ENCODE data around the gene FBXW4.

Gene FBXW4

GRCh38 chr10:101575580-101576210 is 119.3 kb downstream of the FBXW4 start:
- no peak for TF ChIP-seq CTCF (IDR thresholded peaks at IDR 0.05; ENCODE audit: low read depth, low read length)
- no peak for DNase-seq (ENCODE audit: extremely low read depth, low read depth)

DNA sequence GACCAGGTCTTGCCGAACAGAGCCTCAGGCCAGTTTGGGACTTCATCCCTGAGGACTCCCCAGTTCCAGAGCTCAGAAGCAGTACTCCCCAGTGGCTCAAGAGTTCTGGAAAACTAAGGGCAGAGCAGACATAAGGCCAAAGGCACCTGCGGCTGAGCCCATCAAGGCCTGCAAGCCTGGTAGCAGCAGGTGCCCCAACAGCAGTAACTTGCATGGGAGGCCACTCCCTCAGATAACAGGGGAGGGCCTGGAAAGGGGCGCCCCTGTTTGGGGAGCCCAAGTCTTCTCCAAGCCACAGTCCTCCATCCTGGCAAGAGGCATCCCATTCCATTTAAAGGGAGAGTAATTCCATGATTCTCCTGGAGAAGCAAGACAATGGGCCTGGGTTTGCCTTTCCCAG is 119.9 kb downstream of the FBXW4 start:
- no peak for TF ChIP-seq CTCF (IDR thresholded peaks at IDR 0.05; ENCODE audit: low read depth, low read length)
- no peak for DNase-seq (ENCODE audit: extremely low read depth, low read depth)

DNA sequence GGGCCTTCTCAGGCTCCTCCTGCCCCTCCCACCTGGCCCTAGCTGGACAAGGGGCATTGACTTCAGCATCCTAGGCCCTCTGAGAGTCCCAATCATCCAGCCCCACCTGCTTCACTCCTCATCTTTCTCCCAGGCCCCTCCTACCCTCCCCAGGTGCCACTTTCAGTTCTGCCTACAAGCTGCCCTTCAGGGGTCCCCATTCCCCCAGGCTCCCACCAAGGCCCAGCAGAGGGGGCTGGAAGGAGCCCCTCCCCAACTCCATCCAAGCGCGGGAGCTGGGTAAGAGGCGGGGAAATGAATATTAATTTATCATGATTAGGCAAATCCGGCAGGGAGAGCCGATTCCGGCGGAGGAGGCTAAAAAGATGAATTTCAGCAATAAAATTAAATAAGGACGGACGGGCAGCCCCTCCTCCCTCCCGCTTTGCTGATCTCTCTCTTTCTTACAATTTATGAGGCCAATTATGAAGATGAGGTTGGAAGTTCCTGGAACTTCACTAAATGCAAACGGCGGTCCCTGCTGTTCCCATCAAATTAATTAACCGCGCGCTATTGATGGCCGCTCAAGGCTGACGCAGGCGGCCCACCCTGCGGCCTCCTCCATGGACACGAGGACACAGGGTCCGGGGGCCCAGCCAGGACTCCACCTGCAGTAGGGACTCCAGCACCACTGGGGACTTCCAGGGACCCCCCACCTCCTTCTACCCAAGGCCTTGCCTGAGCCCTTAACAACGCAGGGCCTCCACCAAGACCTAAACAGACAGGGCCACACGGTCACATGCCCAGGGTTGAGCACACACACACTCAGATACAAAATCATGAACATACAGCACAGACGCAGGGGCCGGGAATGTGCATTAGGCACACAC is 120.9 kb downstream of the FBXW4 start:
- no peak for DNase-seq (ENCODE audit: extremely low read depth, low read depth)

DNA sequence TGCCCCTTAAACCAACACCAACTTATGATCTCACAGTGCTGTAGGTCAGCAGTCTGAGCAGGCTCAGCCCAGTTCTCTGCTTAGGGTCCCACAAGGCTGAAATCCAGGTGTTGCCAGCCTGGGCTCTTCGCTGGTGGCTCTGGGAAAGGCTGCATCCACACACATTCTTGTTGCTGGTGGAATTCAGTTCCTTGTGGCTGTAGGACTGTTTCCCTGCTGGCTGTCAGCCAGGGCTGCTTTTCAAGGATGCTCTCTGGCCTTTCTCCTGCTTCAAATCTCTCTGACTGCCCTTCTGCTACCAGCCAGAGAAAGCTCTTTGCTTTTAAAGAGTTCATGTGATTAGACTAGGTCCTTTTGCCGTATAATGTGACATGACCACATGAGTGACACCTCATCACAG is 122.2 kb downstream of the FBXW4 start:
- DNase-seq (ENCODE audit: extremely low read depth, low read depth), result no peak
- TF ChIP-seq CTCF (IDR thresholded peaks at IDR 0.05; ENCODE audit: low read depth, low read length), result no peak

More for the DNA sequence above, 120.9 kb downstream of the FBXW4 start:
- no peak for TF ChIP-seq CTCF (IDR thresholded peaks at IDR 0.05; ENCODE audit: low read depth, low read length)

DNA sequence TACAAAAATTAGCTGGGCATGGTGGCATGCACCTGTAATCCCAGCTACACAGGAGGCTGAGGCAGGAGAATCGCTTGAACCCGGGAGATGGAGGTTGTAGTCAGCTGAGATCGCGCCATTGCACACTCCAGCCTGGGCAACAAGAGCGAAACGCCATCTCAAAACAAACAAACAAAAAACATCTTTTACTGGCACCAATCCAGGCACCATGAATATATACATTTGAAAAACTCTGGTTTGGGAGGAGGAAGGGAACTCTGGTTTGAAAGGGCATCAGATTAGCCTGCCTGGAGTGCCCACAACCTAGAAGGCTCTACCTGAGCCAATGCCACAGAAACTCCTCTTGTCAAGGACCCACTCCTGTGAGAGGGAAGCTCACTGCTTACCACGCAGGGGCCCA is 122.8 kb downstream of the FBXW4 start:
- no peak for DNase-seq (ENCODE audit: extremely low read depth, low read depth)
- no peak for TF ChIP-seq CTCF (IDR thresholded peaks at IDR 0.05; ENCODE audit: low read depth, low read length)

DNA sequence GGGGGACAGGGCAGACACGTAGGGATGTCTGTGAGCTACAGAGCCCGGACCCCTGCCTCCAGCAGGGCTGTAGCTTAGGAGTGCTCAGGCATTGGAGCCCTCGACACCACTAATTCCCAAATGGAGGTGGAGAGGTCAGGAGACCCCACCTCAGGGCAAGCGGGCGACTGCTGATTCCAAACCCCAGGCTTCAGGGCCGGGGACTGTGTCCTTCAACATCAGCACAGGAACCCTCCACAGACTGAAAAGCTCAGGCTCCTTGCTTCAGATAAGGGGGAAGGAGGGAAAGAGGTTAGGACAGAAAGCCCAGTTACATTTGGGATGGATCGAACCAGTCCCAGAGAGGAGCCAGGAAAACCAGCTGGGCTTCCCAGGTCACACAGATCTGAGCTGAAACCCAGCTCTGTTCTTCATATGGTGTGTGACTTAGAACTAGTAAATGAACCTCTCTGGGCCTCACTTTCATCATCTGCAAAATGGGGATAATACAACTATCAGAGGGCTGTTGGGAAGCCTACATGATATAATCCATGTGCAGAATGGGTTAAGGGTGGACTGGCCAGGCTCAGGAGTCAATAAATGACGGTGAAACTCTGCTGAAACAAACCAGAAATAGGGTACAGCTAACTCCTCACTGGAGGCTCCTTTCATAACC is 123.6 kb downstream of the FBXW4 start:
- no peak for DNase-seq (ENCODE audit: extremely low read depth, low read depth)
- no peak for TF ChIP-seq CTCF (IDR thresholded peaks at IDR 0.05; ENCODE audit: low read depth, low read length)

All from AG09319 (cell line).